GM19238 (cell line): Measurements from ENCODE around the gene EYS.
"Not testable (repeated sequence)": the region's sequence is repeated elsewhere in the genome, so short reads cannot be mapped to it uniquely, and the experiment has no call there.

Experiments used
- DNase-seq: peaks from one replicate; pipeline ENCODE4 v3.0.0; 2011; ENCODE audit warnings: low spot score; ENCODE audit not compliant: insufficient read length

Gene EYS

DNA sequence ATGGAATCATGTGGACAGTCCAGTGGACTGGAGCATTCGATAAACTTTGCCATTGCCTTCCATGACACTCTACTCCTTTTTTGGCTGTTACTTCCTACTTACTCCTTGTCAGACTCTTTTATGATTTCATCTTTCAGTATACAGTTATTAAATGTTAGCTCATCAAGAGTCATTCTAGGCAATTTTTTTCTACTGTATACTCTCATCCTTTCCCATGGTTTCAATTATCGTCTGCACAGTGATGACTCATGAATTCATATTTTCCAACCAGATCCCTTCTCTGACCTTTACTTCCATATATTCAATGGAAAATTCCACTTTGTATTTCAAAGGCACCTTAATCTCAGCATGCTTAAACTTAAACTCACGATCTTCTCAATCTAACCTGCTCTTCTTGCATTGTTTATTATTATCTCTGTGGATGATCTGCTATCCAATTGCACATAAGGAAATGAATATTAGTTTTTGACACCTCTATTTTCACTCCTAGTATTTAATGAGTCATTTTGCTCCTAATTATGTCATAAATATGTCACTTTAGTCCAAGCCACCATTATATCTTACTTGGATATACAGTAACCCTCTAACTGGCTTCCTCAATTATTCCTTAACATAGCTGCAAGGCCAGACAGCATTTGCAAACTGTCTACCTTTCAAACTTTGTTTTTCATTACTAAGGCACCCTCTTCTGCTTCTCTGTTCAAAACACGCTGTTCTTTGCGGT lies 1643.9 kb downstream of the EYS start:
- DNase-seq = no peak

DNA sequence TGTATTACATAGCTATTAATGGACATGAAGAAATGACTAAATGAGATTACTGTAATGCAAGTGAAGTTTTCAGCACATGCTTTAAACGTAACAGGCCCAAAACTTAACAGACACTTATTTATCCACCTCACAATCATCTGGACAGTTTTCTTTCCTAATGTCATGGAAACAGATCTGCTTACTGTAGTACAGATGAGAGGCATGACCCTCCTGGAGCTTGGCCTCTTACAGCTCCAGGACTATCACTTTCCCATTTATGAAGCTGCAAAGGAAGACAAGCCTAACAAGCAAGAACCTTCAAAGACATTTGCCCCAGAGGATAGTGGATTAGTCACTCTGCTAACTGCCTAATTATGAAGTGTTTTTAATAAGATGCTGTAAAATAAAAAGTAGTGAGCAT lies 1652.2 kb downstream of the EYS start:
- DNase-seq = no peak

- no peak for DNase-seq
These were observed 1656.4 kb downstream of the EYS start for GRCh38 chr6:64050590-64050989.

DNA sequence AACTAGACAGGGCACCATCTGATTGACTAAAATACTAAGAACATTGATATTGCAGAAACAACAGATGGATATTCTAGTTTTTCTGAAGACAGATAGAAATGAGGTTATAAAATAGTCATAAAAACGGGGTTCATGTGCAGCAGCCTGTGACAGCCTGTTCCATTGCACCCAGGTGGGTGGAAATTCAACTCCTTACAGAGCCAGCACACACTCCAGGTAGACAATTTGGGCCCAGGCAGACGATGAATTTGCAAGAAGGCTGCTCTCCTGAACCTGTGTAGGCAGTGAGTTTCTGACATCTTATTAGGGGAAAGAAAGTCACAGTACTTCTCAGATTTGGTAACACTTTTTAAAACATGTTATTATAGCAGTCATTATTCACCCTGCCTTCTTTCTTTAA lies 1657.3 kb downstream of the EYS start:
- no peak for DNase-seq

- DNase-seq = no peak
These were observed 1660.2 kb downstream of the EYS start for GRCh38 chr6:64046746-64047208.

DNA sequence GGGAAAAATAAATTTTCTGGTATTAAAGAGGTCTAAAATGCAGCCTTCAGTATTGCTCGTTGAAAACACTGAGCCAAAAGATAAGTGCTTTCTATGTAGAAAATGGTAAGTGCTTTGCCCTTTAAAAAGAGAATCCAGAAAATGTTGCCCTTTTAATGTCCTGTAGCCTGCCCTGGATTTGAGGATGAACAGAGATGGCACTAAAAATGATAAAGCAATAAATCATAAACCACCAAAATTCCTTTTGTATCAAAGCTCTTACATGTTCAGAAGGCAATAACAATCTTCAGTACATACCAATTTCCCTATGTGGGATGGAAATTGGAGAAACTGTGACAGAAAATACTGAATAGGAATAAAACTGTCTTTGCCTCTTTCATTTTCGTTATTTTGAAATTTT lies 1665.7 kb downstream of the EYS start:
- DNase-seq = no peak

- DNase-seq = no peak
These were observed 1666.9 kb downstream of the EYS start for GRCh38 chr6:64040113-64040512.

- no peak for DNase-seq
These were observed 1669.6 kb downstream of the EYS start for GRCh38 chr6:64037427-64037826.

- DNase-seq = no peak
These were observed 1671.9 kb downstream of the EYS start for GRCh38 chr6:64034910-64035655.

- DNase-seq = no peak
These were observed 1672.7 kb downstream of the EYS start for GRCh38 chr6:64034291-64034690.

DNA sequence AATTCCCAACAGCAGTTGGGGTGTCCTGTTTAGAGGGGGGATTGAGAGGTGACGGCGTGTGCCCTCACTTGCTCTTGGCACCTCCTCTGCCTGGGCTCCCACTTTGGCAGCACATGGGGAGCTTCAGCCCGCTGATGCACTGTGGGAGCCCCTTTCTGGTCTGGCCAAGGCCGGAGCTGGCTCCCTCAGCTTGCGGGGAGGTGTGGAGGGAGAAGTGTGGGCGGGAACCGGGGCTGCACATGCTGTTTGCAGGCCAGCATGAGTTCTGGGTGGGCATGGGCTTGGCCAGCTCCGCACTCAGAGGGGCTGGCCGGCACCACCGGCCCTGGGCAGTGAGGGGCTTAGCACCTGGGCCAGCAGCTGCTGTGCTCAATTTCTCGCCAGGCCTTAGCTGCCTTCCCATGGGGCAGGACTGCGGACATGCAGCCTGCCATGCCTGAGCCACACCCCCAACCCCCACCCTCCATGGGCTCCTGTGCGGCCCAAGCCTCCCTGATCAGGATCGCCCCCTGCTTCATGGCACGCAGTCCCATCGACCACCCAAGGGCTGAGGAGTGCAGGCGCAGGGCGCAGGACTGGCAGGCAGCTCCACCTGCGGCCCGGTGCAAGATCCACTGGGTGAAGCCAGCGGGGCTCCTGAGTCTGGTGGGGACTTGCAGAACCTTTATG lies 1675.9 kb downstream of the EYS start:
- not testable (repeated sequence) for DNase-seq

DNA sequence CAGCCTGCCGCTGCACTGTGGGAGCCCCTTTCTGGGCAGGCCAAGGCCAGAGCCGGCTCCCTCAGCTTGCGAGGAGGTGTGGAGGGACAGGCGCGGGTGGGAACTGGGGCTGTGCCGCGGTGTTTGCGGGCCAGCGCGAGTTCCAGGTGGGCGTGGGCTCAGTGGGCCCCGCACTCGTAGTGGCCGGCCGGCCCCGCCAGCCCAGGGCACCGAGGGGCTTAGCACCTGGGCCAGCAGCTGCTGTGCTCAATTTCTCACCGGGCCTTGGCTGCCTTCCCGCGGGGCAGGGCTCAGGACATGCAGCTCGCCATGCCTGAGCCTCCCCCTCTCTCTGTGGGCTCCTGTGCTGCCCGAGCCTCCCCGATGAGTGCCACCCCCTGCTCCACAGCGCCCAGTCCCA lies 1683.3 kb downstream of the EYS start:
- no peak for DNase-seq

- DNase-seq = no peak
These were observed 1692.4 kb downstream of the EYS start for GRCh38 chr6:64014595-64014994.

DNA sequence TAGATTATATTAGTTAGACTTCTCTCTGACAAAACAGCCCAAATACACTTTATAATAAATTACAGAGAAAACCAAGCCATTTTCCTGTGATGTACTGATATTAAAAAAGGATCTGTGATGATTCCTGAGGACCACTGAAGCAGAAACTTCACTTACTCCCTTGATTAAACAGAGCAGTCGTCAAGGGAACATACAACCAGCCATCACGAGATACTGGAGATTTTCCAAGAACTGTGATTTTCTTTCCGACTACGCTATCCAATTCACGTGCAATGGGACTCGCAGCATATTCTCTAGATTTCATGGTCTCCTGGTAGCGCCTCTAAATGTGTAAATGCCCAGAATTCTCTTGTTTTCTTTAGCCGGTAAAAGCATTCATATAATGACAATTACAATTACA lies 1694.0 kb downstream of the EYS start:
- no peak for DNase-seq

DNA sequence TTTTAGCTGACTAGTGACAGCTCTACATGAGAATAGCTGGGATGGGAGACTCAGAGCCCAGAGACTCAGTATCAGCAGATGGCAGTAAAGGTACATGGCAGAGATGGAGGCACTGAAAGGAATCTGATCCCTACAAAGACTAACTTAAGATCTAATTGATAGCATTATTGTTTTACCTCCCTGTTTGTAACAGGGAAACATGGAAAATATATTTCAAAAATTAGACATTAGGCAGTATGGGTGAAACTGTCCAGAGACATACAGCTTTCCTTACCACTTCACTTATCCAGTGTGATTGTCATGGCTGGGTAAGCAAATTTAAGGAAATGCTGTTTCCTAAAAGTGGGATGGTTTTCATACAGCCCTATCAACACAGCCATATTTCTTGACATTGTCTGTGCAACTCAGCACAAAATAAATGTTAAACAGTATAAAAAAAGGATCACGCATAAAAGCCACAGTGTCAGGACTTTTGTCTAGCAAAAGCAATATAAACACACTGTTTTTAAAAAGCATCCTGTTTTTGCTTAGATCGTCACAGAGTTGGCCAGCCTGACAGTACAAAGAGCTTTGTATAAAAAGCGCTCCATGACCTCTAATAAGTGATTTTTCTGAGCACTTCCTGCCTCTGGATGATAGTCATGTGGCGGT lies 1694.5 kb downstream of the EYS start:
- no peak for DNase-seq

GRCh38 chr6:64010666-64011065 lies 1696.4 kb downstream of the EYS start:
- no peak for DNase-seq

DNA sequence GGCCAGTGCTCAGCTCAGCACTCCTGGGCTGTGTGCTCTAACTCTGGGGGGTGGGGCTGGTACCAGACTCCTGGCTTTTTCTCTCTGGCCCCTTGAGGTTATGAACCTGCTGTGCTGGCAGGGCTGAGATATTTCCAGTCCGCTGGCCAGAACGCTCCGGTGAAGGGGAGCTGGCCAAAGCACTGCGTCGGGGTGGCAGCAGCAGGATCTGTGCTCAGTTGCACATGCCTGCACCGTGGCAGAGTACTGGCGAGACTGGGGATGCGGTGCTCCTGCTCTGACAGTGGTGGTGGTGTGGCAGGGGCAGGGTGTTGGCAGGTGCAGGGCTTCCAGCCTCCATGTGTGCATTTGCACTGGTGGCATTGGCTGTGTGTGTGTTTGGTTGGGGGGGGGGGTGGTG lies 1697.0 kb downstream of the EYS start:
- no peak for DNase-seq

- no peak for DNase-seq
These were observed 1700.8 kb downstream of the EYS start for GRCh38 chr6:64006246-64006645.

DNA sequence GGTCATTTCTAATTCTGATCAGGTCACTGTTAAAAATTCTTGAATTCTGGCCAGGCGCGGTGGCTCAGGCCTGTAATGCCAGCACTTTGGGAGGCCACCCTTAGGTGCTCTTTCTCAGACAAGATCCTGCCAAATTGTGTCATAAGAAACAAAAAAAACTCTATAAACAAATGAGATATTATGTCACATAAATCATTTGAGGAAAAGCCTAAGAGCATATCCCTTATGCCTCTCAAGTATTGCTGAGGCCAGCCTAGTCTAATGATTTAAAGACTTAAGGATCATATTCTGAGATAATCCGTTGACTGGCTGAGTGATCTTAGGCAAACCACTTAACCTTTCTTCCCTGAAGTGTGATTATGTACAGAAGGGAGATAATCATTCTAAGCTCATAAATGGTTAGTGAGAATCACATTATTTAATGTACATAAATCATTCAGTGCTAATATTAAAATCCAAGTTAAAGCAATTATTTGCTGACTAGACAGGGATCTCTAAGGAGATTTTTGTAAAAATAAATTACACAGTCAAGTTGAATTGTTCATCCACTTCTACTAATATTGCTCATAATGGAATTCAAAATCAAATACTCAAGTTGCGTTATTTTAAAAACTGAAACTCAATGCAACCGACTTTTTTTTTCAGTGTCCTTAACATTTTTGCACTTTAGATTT lies 1706.1 kb downstream of the EYS start:
- DNase-seq = no peak

DNA sequence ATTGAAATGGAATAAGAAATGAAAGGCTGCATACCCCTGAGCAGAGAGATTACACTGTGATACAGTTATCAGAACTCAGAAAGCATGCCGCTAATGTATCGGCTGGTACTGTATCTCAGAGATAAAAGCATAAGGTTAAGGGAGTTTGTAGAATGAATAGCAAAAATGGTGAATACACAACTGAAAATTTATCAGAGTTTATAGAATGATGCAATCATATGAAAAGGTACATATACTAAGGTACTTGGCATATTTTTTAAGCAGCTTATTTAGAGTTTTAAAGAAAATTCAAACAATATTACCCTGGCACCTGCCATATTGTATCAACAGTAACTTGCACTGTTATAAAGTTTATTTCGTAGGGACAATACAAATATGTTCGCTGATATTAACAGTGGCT lies 1707.4 kb downstream of the EYS start:
- DNase-seq = no peak

GRCh38 chr6:63998991-63999390 lies 1708.0 kb downstream of the EYS start:
- DNase-seq = no peak
